GM23248 (cell line): ENCODE results near the gene CALM1.

ENCODE experiments used
- EZH2 ChIP-seq: fragments of 200-600 bp; sonication (generic); IDR thresholded peaks from 2 replicates; pipeline ENCODE4 v1.6.1; 2018; ENCODE audit warnings: antibody characterized with exemption, mild to moderate bottlenecking; ENCODE audit not compliant: insufficient read depth, poor library complexity, severe bottlenecking
- EZH2phosphoT487 ChIP-seq: fragments of 200-600 bp; sonication (generic); IDR thresholded peaks from 2 replicates; pipeline ENCODE4 v1.6.1; 2018; ENCODE audit warnings: antibody characterized with exemption, moderate library complexity, mild to moderate bottlenecking, low read depth; ENCODE audit not compliant: insufficient read depth

DNA sequence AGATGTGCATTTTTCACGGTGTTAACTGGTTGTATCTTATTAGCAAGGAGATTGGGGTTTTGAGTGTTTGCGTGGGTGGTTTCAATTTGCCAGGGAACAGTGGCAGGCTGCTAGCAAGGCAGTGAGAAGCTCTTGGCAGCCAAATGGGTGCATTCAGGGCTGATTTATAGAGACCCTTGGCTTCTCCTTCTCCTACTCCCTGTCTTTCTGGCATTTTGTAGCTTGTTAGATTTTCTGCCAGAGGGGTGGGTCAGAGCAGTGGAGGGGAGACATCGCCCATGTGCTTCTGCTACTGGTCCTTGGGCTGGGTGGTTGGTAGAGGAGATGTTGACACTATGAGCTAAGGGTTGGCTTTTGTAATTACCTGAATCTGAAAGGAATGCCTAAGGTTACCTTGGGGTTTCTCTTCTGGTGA lies 9.6 kb downstream of the CALM1 start:
- TF ChIP-seq EZH2phosphoT487: no peak
- no peak for TF ChIP-seq EZH2
